ENCODE results near the gene USP19.

Gene USP19

DNA sequence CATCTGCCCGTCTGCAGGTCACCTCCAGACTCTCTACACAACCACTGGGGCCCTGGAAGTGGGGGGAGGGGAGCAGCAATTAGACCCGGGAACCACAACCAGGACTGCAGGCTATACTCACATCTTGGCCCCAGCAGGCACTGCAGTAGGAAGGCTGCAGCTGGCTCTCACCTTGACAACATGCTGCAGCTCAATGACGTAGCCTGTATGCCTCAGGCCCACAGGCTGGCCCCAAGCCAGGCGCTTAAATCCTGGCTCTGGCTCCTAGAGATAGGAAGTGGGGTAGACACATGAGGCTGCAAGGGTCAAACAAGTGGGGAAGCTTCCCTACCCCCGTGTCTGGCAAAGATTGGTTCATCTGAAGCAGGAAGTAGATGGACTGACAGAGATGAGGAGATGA lies 22.2 kb downstream of the USP19 start:
- Histone ChIP-seq H3K36me3 (peaks cover 47% of the 10 kb centered on the region), H3K27me3 (no peaks in the 10 kb centered on the region), H3K4me1 (ENCODE audit: control insufficient read depth in 1 of 2, insufficient read depth in 1 of 2, low read depth in 1 of 2, low read length in 1 of 2) (peaks cover 7 to 12% of the 10 kb centered on the region in 2 experiments), H3K9me3 (no peaks in the 10 kb centered on the region), H3K27ac (no peak overlapping the region), H3K4me3 (ENCODE audit: low read depth in 1 of 2, low read length in 1 of 2) (no peak overlapping the region)
- TF ChIP-seq, protein P1, sequence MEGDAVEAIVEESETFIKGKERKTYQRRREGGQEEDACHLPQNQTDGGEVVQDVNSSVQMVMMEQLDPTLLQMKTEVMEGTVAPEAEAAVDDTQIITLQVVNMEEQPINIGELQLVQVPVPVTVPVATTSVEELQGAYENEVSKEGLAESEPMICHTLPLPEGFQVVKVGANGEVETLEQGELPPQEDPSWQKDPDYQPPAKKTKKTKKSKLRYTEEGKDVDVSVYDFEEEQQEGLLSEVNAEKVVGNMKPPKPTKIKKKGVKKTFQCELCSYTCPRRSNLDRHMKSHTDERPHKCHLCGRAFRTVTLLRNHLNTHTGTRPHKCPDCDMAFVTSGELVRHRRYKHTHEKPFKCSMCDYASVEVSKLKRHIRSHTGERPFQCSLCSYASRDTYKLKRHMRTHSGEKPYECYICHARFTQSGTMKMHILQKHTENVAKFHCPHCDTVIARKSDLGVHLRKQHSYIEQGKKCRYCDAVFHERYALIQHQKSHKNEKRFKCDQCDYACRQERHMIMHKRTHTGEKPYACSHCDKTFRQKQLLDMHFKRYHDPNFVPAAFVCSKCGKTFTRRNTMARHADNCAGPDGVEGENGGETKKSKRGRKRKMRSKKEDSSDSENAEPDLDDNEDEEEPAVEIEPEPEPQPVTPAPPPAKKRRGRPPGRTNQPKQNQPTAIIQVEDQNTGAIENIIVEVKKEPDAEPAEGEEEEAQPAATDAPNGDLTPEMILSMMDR (IDR thresholded peaks at IDR 0.05) = no peak

GRCh38 chr3:49093853-49094767 lies 26.5 kb downstream of the USP19 start, which contains the start of gene QRICH1:
Gene QRICH1 (minus strand): TSS chr3:49094071. CDS start chr3:49077017, 17,054 bp downstream.
- TF ChIP-seq, protein P1 (IDR thresholded peaks at IDR 0.05) = peak; percentile 76
- Histone ChIP-seq H3K4me1 (ENCODE audit: control insufficient read depth in 1 of 2, insufficient read depth in 1 of 2, low read depth in 1 of 2, low read length in 1 of 2) (peaks cover 25 to 30% of the 10 kb centered on the region in 2 experiments), H3K27me3 (no peaks in the 10 kb centered on the region), H3K4me3 (ENCODE audit: low read depth in 1 of 2, low read length in 1 of 2) (peak within 1 kb of the TSS; percentile 92 to 97), H3K9me3 (no peaks in the 10 kb centered on the region), H3K27ac (peak within 1 kb of the TSS; percentile 93), H3K36me3 (peaks cover 16% of the 10 kb centered on the region)

DNA sequence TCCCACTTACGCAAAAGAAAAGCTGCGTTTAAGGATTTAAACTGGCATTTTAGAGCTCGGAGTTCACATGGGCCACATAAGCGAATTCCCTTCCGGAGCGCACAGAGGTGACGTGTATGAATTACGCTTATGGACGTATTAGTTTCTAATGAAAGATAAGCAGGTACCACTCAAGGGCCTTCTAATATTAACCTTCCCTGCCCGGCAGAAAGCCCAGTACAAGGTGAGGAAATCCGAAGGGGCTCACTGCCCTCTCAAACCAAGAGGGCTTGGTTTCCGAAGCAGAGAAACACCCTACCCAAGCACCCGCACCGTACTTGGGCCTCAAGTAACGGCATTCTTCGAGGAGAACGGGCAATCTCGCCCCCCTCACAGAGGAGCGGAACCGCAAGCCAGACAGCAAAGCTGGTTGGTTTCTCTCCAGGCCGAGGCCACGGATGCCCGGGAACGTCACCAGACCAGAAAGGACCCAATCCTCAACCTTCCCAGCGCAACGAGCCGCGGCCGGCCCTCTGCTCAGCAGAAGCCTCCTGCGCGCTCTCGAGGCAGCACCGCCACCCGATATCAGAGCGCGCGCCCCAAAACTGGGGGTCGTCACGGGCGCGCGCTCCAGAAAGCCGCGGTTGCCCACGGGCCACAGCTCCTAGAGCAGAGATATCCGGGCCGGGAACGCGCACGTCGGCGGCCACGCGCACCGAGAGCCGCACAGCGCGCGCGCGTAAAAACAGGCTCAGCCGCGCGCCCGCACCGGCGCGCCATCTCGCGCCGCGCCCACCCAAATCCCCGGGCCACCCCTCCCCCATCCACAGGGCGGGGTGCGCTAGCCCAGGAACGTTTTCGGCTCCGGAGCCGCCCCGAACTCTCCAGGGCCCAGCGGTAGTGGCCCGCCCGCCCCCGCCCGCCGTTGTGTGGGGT lies 27.4 kb downstream of the USP19 start:
- TF ChIP-seq, protein P1 (IDR thresholded peaks at IDR 0.05) = no peak
- Histone ChIP-seq H3K9me3 (no peaks in the 10 kb centered on the region), H3K4me1 (ENCODE audit: control insufficient read depth in 1 of 2, insufficient read depth in 1 of 2, low read depth in 1 of 2, low read length in 1 of 2) (peaks cover 25 to 30% of the 10 kb centered on the region in 2 experiments), H3K36me3 (peaks cover 7% of the 10 kb centered on the region), H3K27me3 (no peaks in the 10 kb centered on the region), H3K4me3 (ENCODE audit: low read depth in 1 of 2, low read length in 1 of 2) (peak overlapping the region; percentile 92 to 97), H3K27ac (peak overlapping the region; percentile 93)

- H3K4me3 ChIP-seq (ENCODE audit: low read depth in 1 of 2, low read length in 1 of 2) = no peak overlapping the region
- H3K27me3 ChIP-seq = no peaks in the 10 kb centered on the region
- no peak overlapping the region for H3K27ac ChIP-seq
- peaks cover 20% of the 10 kb centered on the region for H3K36me3 ChIP-seq
- H3K4me1 ChIP-seq (ENCODE audit: control insufficient read depth in 1 of 2, insufficient read depth in 1 of 2, low read depth in 1 of 2, low read length in 1 of 2) = no peaks in the 10 kb centered on the region
- H3K9me3 ChIP-seq = no peaks in the 10 kb centered on the region
- TF ChIP-seq, protein P1 (IDR thresholded peaks at IDR 0.05) = no peak
Observed at GRCh38 chr3:49081429-49081828, 39.2 kb downstream of the USP19 start.

GRCh38 chr3:49079270-49079669 lies 41.4 kb downstream of the USP19 start:
- Histone ChIP-seq H3K4me1 (ENCODE audit: control insufficient read depth in 1 of 2, insufficient read depth in 1 of 2, low read depth in 1 of 2, low read length in 1 of 2) (no peaks in the 10 kb centered on the region), H3K4me3 (ENCODE audit: low read depth in 1 of 2, low read length in 1 of 2) (no peak overlapping the region), H3K9me3 (no peaks in the 10 kb centered on the region), H3K27ac (no peak overlapping the region), H3K27me3 (no peaks in the 10 kb centered on the region), H3K36me3 (peaks cover 39% of the 10 kb centered on the region)
- TF ChIP-seq, protein P1 (IDR thresholded peaks at IDR 0.05) = no peak
